Lung (tissue), 13 donors: Measurements from ENCODE around the gene RILP. TPM values are rescaled to one million over a fixed set of nuclear protein-coding genes. Genes with fewer than 3 reads are reported as not detected.

Experiments
- ATAC-seq: fragments of 200-7000 bp; cut with Tn5 transposase; one replicate; pipeline ENCODE4 v1.9.1; 2020; ENCODE audit warnings: moderate number of reproducible peaks; ENCODE audit not compliant: insufficient read depth, low FRiP score
- DNase-seq, 3 donors: peaks; one replicate each; pipeline ENCODE4 v3.0.0-alpha.2; 2013 to 2017
- H3K27ac ChIP-seq, 2 donors: one replicate each; pipeline ENCODE4 v1.5.1; 2013; ENCODE audit warnings: mild to moderate bottlenecking in 2 of 2, moderate library complexity in 2 of 2, control low read depth in 1 of 2, inconsistent platforms in 1 of 2, low read depth in 1 of 2, low read length in 1 of 2
- H3K27me3 ChIP-seq, 3 donors: one replicate each; pipeline ENCODE4 v1.5.1; 2013; ENCODE audit warnings: low read length in 2 of 3; ENCODE audit not compliant: control insufficient read depth in 3 of 3, insufficient read depth in 3 of 3
- H3K36me3 ChIP-seq, 4 donors: one replicate each; pipeline ENCODE4 v1.5.1; 2013; ENCODE audit warnings: low read length in 4 of 4, mild to moderate bottlenecking in 1 of 4, moderate library complexity in 1 of 4; ENCODE audit not compliant: control insufficient read depth in 4 of 4, insufficient read depth in 4 of 4
- H3K4me1 ChIP-seq, 5 donors: one replicate each; pipeline ENCODE4 v1.5.1; 2013; ENCODE audit warnings: low read length in 5 of 5, mild to moderate bottlenecking in 2 of 5, moderate library complexity in 1 of 5; ENCODE audit not compliant: control insufficient read depth in 5 of 5, insufficient read depth in 5 of 5
- H3K4me3 ChIP-seq: one replicate; pipeline ENCODE4 v1.5.1; 2013; ENCODE audit warnings: mild to moderate bottlenecking, control low read depth, moderate library complexity
- H3K9ac ChIP-seq, 2 donors: one replicate each; pipeline ENCODE4 v1.5.1; 2013; ENCODE audit warnings: low read length in 2 of 2, control low read depth in 1 of 2; ENCODE audit not compliant: insufficient read depth in 1 of 2
- H3K9me3 ChIP-seq, 4 donors: one replicate each; pipeline ENCODE4 v1.5.1; 2013; ENCODE audit warnings: low read length in 3 of 4, mild to moderate bottlenecking in 1 of 4, moderate library complexity in 1 of 4; ENCODE audit not compliant: control insufficient read depth in 4 of 4, insufficient read depth in 3 of 4
- CTCF ChIP-seq: IDR thresholded peaks from 2 replicates; pipeline ENCODE4 v1.5.1; 2012; ENCODE audit warnings: mild to moderate bottlenecking; ENCODE audit errors: control extremely low read depth, extremely low read depth
- WGBS, 2 donors: extraction: QIAGEN DNeasy Blood & Tissue Kit; methylation state at CpG; one replicate each; pipeline ENCODE4 v1.1.7; 2013; 5-methylcytosine and 5-hydroxymethylcytosine counted together
- polyA plus RNA-seq, 2 donors: library from polyadenylated mRNA; stranded (reverse); fragments of 200-250 nt; gene quantifications; one replicate each; pipeline ENCODE4 v1.2.1, GENCODE V29; 2013
- small RNA-seq: library from RNA; depleted of rRNA; stranded (forward); fragments of <200 nt; gene quantifications from one replicate; pipeline ENCODE3, GENCODE V24; 2014; ENCODE audit warnings: low replicate concordance
- total RNA-seq, 2 donors: library from RNA; depleted of rRNA in 1 of 2; stranded (reverse); fragments of >200 nt in 1 of 2; gene quantifications; one replicate each; pipeline ENCODE4 v1.2.1, GENCODE V29; 2014 to 2021
- donor health status: control.
- donor health status: control.
- donor health status: Bipolar disorder and iron deficiency.
- donor health status: healthy.
- donor health status: DM: yes; HTN: yes; CAD: no.

Gene RILP
- total and polyA plus RNA-seq, 4 donors = 23.1 to 46.3 (median 32.4) TPM

GRCh38 chr17:1598399-1599095, 51.1 kb downstream of the RILP start:
- ATAC-seq = no peak

GRCh38 chr17:1597861-1598342, 51.8 kb downstream of the RILP start:
- TF ChIP-seq CTCF = no peak
- WGBS, 2 donors = 69 to 89% methylated on average over 14 of the region's 14 CpGs
- Histone ChIP-seq H3K27me3 (no peaks in the 10 kb centered on the region), H3K27ac (peak overlapping the region in 1 of 2 donors; percentile 66), H3K4me1 (no peaks in the 10 kb centered on the region), H3K36me3 (peaks cover 0 to 9% (median 0%) of the 10 kb centered on the region in 4 donors), H3K9ac (no peak overlapping the region), H3K4me3 (no peak overlapping the region), H3K9me3 (peaks cover 0 to 4% (median 0%) of the 10 kb centered on the region in 4 donors)
- no peak for ATAC-seq
- DNase-seq = peak in 2 of 3 donors; percentile 28 to 64

More at GRCh38 chr17:1598399-1599095, 51.1 kb downstream of the RILP start:
- Histone ChIP-seq H3K9ac (no peak overlapping the region), H3K4me1 (no peaks in the 10 kb centered on the region), H3K27me3 (no peaks in the 10 kb centered on the region), H3K9me3 (peaks cover 0 to 4% (median 0%) of the 10 kb centered on the region in 4 donors), H3K36me3 (peaks cover 0 to 4% (median 0%) of the 10 kb centered on the region in 4 donors), H3K4me3 (no peak overlapping the region), H3K27ac (peak overlapping the region in 1 of 2 donors; percentile 66)
- TF ChIP-seq CTCF = no peak
- WGBS, 2 donors = 90 to 93% methylated on average over 8 of the region's 8 CpGs
- DNase-seq = no peak

Small RNA genes within 50 kb of the gene (small RNA-seq; reads per million reads assigned to genes)
- not detected for gene RN7SL105P

Other genes starting within 250 kb of the RILP start
- 100 to 1,000 TPM; 400 to 432 TPM for gene YWHAE, start 249.6 kb downstream of the RILP start, total RNA-seq
- 100 to 1,000 TPM; 348 to 390 TPM for gene YWHAE, start 249.6 kb downstream of the RILP start, polyA plus RNA-seq
- 10 to 100 TPM; 62.4 to 67.5 TPM for gene CRK, start 193.6 kb downstream of the RILP start, total RNA-seq
- 10 to 100 TPM; 29.3 to 36.6 TPM for gene CRK, start 193.6 kb downstream of the RILP start, polyA plus RNA-seq
- gene MYO1C, start 157.2 kb downstream of the RILP start, total RNA-seq = 100 to 1,000 TPM; 101 to 237 TPM
- 10 to 100 TPM; 73.4 to 78.5 TPM for gene MYO1C, start 157.2 kb downstream of the RILP start, polyA plus RNA-seq
- gene INPP5K, start 133.3 kb downstream of the RILP start, total RNA-seq = 10 to 100 TPM; 46.5 to 76.7 TPM
- 10 to 100 TPM; 33.6 to 35.5 TPM for gene INPP5K, start 133.3 kb downstream of the RILP start, polyA plus RNA-seq
- gene PITPNA, start 87.1 kb downstream of the RILP start, total RNA-seq = 10 to 100 TPM; 43.9 to 89.7 TPM
- 10 to 100 TPM; 21.5 to 48.9 TPM for gene PITPNA, start 87.1 kb downstream of the RILP start, polyA plus RNA-seq
- 10 to 100 TPM; 47.9 to 89.2 TPM for gene SLC43A2, start 21.0 kb downstream of the RILP start, total RNA-seq
- gene SLC43A2, start 21.0 kb downstream of the RILP start, polyA plus RNA-seq = 100 to 1,000 TPM in 1 of 2 donors, 10 to 100 TPM in 1; 27.0 to 125 TPM
- gene SCARF1, start 4.1 kb downstream of the RILP start, total RNA-seq = 10 to 100 TPM; 34.2 to 39.7 TPM
- gene SCARF1, start 4.1 kb downstream of the RILP start, polyA plus RNA-seq = 10 to 100 TPM; 17.1 to 24.5 TPM
- 100 to 1,000 TPM; 208 to 277 TPM for gene PRPF8, start 35.0 kb upstream of the RILP start, total RNA-seq
- 100 to 1,000 TPM in 1 of 2 donors, 10 to 100 TPM in 1; 97.2 to 114 TPM for gene PRPF8, start 35.0 kb upstream of the RILP start, polyA plus RNA-seq
- 10 to 100 TPM; 13.3 to 16.1 TPM for gene TLCD2, start 60.5 kb upstream of the RILP start, total RNA-seq
- gene TLCD2, start 60.5 kb upstream of the RILP start, polyA plus RNA-seq = 1 to 10 TPM; 4.4 to 6.2 TPM
- gene WDR81, start 74.8 kb upstream of the RILP start, total RNA-seq = 10 to 100 TPM; 27.9 to 51.9 TPM
- 10 to 100 TPM; 26.0 to 38.5 TPM for gene WDR81, start 74.8 kb upstream of the RILP start, polyA plus RNA-seq
- 10 to 100 TPM; 13.7 to 41.1 TPM for gene SERPINF2, start 93.0 kb upstream of the RILP start, total RNA-seq
- 10 to 100 TPM; 74.9 to 78.9 TPM for gene SERPINF2, start 93.0 kb upstream of the RILP start, polyA plus RNA-seq
- gene SERPINF1, start 112.2 kb upstream of the RILP start, total RNA-seq = 100 to 1,000 TPM; 126 to 249 TPM
- 100 to 1,000 TPM; 132 to 168 TPM for gene SERPINF1, start 112.2 kb upstream of the RILP start, polyA plus RNA-seq
- 10 to 100 TPM; 14.7 to 18.2 TPM for gene SMYD4, start 180.0 kb upstream of the RILP start, total RNA-seq
- 1 to 10 TPM; 7.5 to 7.7 TPM for gene SMYD4, start 180.0 kb upstream of the RILP start, polyA plus RNA-seq
- 10 to 100 TPM; 44.1 to 82.6 TPM for gene RPA1, start 180.1 kb upstream of the RILP start, total RNA-seq
- 10 to 100 TPM; 10.7 to 23.0 TPM for gene RPA1, start 180.1 kb upstream of the RILP start, polyA plus RNA-seq